WI38 (cell line): Measurements from ENCODE around the gene TMC1.

ENCODE experiments used
- H3K4me3 ChIP-seq: 2 replicates; pipeline ENCODE4 v1.5.1; 2011; ENCODE audit warnings: low read depth, mild to moderate bottlenecking, control low read depth, low read length
- TF ChIP-seq, protein P1 (sequence below): IDR thresholded peaks from 2 replicates; pipeline ENCODE4 v1.5.1; 2012; ENCODE audit warnings: low read depth, mild to moderate bottlenecking, control low read depth, low read length

The TMC1 gene

DNA sequence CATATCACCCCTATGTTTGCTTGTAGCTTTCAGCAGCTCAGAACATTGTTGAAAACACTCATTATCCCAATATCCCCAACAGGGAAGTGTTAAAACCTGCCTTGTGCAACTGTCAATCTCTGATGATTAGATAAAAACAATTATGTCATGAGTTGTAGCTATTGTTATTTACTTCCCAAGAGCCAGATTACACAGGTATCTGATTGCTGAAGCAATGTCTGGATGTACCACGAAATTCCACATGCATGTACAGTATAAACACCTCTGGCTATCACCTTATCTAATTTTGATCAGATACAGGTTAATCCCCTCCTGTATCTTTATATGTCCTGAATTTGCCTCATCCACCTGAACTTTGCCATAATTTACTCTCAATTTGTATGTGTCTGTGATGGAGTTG is 38.7 kb downstream of the TMC1 start:
- H3K4me3 ChIP-seq = no peak overlapping the region
- TF ChIP-seq, protein P1, sequence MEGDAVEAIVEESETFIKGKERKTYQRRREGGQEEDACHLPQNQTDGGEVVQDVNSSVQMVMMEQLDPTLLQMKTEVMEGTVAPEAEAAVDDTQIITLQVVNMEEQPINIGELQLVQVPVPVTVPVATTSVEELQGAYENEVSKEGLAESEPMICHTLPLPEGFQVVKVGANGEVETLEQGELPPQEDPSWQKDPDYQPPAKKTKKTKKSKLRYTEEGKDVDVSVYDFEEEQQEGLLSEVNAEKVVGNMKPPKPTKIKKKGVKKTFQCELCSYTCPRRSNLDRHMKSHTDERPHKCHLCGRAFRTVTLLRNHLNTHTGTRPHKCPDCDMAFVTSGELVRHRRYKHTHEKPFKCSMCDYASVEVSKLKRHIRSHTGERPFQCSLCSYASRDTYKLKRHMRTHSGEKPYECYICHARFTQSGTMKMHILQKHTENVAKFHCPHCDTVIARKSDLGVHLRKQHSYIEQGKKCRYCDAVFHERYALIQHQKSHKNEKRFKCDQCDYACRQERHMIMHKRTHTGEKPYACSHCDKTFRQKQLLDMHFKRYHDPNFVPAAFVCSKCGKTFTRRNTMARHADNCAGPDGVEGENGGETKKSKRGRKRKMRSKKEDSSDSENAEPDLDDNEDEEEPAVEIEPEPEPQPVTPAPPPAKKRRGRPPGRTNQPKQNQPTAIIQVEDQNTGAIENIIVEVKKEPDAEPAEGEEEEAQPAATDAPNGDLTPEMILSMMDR = no peak

DNA sequence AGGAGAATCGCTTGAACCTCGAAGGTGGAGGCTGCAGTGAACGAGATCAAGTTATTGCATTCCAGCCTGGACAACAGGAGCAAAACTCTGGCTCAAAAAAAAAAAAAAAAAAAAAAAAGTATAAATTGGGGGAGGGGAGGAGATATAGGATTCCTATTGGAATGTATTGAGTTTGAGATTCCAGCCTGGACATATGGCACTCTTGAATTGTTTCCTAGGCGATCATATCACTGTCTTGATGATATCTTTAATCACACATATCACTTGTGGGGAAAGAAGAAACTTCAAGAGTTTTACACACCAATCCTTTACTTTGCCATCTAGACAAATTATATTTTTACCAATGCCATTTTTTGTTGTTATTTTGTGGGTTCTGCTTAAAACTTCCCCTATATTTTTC is 42.4 kb downstream of the TMC1 start:
- TF ChIP-seq, protein P1 = no peak
- H3K4me3 ChIP-seq = no peak overlapping the region

DNA sequence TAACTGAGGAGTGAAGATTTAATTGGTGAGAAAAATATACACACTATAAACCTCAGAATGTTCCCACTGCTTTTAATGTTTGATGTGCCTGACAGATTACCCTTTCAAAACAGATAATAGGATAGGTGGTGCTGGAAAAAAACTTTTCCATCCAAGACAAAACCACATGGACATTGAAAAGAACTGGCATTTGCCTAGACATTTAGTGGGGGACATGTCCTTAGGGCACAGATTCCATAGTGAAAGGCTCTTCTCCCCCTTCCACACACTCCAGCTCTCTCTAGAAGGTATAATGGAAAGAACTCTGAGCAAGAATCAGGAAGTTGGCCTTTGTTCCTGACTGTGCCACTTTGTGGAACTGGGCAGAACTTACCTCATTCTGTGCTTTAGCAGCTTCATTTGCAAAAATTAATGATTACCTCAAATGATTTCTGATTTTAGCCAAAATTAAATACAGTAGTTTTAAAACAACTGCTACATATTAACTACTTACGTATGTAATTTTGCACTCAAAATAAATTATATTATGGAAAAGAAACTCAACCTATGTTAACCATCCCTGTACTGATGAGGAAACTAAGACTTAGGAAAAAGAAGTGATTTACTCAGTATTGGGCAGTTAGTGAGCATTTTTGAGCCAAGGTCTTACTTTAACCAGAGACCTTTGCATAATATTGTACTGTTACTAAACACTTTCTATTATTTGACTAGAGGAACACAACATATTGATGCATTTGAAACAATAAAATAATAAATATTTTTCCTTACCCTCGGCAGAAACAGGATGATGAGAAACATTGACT is 43.3 kb downstream of the TMC1 start:
- TF ChIP-seq, protein P1 = no peak
- H3K4me3 ChIP-seq = no peak overlapping the region

DNA sequence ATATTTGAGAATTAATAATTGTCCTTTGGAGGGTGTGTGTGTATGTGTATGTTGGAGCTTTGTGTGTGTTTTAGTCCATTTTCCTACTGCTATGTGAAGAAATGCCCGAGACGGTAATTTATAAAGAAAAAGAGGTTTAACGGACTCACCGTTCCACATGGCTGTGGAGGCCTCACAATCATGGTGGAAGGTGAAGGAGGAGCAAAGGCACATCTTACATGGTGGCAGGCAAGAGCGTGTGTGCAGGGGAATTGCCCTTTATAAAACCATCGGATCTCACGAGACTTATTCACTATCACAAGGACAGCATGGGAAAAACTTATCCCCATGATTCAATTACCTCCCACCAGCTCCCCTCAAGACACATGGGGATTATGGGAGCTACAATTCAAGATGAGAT is 44.1 kb downstream of the TMC1 start:
- TF ChIP-seq, protein P1 = no peak
- H3K4me3 ChIP-seq = no peak overlapping the region

DNA sequence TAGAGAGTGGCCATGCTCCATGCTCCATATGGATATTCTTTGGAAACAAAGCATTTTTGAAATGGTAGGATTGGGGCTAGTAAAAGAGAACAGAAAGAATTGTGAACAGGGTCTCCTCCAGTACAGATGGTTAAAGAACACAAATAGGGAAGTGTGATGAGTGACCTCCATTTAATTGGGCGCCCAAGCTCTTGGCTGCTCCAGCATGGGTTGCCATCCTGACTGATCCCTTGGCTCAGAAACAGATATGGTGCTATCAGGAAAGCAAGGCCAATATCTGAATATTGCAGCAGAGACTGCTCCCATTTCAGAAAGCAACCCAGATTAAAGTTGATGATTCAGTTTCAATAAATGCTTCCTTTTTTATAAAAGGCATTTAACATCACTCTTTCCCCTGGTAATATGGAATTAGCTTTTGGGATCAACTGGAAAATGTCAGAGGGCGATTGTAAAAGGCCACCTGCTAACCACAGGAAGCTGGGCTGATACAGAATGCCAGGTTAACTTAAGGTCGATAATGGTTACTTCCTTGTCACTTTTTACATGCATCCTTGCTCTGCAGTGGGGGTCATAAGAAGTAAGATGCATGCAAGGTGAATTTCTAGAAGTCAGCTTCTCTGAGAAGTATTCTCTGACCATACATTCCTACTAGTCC is 52.9 kb downstream of the TMC1 start:
- TF ChIP-seq, protein P1 = no peak
- H3K4me3 ChIP-seq = no peak overlapping the region

DNA sequence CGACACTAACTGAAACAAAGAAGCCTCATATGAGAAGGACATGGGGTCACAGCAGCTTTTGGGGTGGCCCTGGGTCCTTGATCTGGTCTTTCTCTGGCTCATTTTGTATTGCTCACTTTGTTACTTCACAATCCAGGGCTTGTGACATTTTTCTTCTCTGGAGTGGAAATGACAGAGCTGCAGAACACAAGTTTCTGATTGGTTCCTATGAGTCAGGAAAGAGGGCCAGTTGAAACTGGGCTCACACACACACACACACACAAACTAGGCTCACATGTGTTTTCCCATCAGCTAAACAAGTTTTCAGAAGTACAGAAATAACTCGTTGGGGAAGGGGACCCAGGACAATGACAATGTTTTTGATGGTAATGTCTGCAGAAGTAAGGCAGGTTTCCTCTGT is 54.3 kb downstream of the TMC1 start:
- TF ChIP-seq, protein P1 = no peak
- no peak overlapping the region for H3K4me3 ChIP-seq

DNA sequence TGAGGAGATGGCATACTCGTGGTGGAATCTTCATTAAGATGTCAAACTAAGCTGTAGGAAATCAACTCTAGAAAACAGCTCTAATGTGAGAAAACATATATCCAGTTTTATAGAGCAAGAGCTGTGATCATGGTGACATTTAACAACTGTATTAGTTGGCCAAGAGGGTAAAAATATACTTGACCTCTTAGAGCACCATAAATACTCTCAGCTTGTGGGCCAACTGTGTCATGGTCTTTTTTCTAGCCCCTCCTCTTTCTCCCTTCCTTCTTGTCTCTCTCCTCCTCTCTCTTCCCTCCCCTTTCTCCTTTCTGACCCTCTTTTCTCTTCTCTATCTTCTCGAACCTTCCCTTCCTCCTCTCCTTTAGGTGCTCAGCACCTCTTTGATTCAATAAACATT is 54.7 kb downstream of the TMC1 start:
- H3K4me3 ChIP-seq = no peak overlapping the region
- TF ChIP-seq, protein P1 = no peak
